Keratinocyte (primary cell): ENCODE results near the gene EVI5.

Experiments
- CTCF ChIP-seq, 3 experiments: IDR thresholded peaks in 1 of 3; conservative IDR thresholded peaks in 1 of 3; optimal IDR thresholded peaks in 1 of 3; 2 replicates in 2 of 3; 3 replicates in 1 of 3; pipeline versions ENCODE3 to v1.5.1; 2011; ENCODE audit warnings: low read length in 3 of 3, mild to moderate bottlenecking in 3 of 3, moderate library complexity in 2 of 3, control low read depth in 1 of 3, inconsistent platforms in 1 of 3; ENCODE audit not compliant: insufficient read depth in 2 of 3; ENCODE audit errors: extremely low read depth in 1 of 3
- EZH2 ChIP-seq: IDR thresholded peaks from one replicate; pipeline ENCODE4 v1.6.1; 2012; ENCODE audit warnings: inconsistent platforms, mild to moderate bottlenecking, low read length, moderate library complexity

GRCh38 chr1:92754719-92755050 lies 30.2 kb downstream of the EVI5 start:
- TF ChIP-seq EZH2 (no peak), CTCF (optimal IDR thresholded peaks at IDR 0.05 in 1 of 3, IDR thresholded peaks at IDR 0.05 in 1 of 3, conservative IDR thresholded peaks at IDR 0.05 in 1 of 3; ENCODE audit: extremely low read depth in 1 of 3, insufficient read depth in 2 of 3, low read length in 3 of 3) (no peak)
